Pons (tissue), 1 donor: ENCODE measurements around the gene PPP1R1C.
"Not testable (repeated sequence)": the region's sequence is repeated elsewhere in the genome, so short reads cannot be mapped to it uniquely, and the experiment has no call there.

Experiments
- DNase-seq: peaks from one replicate; pipeline ENCODE4 v3.0.0-alpha.2; 2016; ENCODE audit warnings: low spot score

The PPP1R1C gene

DNA sequence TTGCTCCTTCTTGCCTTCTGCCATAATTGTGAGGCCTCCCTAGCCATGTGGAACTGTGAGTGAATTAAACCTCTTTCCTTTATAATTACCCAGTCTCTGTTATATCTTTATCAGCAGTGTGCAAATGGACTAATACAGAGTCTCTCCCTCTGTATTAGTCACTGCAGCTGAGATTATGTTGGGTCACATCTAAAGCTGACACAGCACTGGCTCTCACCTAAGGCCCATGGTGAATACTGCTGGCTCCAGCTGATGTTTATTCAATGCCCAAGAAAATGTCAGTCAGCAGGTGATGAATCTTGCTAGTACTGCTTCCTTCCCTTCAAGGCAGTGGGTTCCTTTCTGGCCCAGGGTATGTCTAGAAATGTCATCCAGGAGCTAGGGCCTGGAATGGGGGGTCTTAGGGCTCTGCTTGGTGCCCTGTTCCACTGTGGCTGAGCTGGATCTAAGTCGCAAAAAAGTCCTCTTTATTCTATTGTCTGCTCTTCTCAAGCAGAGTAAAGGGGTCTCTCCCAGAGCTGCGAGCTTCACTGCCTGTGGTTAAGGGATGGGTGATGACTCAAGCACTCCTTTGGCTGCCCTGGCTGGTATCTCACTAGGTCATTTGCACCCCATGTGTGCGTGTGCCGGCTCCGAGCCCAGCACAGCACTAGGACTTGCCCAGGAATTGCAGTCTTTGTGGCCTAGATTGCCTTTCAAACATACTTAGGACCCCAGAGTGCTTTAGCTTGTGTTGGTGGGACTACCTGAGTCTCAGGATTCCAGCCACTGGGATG, 29.9 kb downstream of the PPP1R1C start:
- no peak for DNase-seq

DNA sequence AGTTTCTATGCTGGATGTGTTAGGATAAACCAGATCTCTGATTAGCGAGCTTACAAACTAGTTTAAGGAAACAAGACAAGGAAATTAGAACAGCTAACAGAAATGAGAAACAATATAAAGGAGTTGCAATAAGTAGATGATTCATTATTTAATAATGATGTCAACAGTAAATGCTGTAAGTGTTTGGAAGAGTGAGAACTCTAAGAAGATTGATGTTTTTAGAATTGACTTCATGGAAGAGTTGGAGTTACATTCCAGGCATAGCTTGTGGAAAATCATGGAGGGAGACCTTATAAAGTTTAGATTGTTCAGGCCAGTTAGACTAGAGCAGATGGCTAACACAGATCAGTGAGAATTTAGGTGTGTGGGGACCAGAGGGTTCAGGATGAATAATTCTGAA, 32.6 kb downstream of the PPP1R1C start:
- DNase-seq, result no peak

DNA sequence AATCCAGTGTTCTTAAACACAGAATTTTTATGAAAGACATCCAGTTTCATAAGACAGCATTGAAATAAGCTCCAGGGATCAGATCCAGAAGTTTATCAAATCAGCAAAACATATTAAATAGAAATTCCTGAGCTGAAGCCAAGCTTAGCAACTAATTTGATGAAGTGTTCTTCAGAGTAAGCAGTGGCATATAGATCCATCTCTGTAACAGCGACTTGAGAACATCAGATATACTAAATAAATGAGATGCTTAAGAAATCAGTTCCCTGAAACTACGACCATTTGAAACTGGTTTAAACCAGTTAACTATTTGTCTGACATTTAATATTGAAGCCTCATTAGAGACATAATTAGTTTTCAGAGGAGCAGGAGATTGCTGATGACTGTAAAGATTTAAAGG, 34.1 kb downstream of the PPP1R1C start:
- no peak for DNase-seq

DNA sequence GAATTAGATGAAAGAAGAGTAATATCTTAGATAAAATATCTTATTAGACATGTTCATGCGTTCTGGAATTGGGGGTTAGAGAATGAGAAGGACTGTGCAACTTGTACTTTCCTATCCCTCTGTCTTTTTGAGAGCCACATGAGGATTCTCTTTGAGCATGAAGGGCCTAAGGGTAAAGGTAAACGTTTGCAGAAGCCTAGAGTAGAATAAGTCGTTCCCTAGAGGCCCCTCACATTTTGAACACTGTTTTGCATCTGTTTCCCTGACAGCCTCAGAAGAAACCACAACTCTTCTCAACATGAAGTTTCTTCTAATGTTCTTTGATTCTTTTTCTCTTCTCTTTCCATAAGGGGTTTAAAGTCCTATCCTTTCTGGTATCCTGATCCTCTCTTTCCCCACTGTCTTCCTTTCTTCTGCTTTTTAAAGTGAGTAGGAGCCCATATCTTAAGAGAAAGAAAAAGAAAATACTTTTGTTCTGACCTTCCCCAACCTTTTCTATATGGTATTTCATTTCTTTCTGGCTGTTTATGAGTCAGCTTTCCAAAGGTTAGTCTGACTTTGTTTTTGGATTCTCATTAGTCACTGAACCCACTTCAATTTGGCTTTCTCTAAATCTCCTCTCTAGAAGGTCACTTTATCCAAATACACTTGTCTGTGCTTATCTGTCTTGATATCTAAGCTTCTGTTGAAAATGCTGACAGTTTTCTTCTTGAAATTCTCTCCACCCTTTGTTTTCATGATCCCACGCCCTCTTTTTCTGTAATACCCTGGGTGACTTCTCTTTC, 34.8 kb downstream of the PPP1R1C start:
- DNase-seq, result no peak

DNA sequence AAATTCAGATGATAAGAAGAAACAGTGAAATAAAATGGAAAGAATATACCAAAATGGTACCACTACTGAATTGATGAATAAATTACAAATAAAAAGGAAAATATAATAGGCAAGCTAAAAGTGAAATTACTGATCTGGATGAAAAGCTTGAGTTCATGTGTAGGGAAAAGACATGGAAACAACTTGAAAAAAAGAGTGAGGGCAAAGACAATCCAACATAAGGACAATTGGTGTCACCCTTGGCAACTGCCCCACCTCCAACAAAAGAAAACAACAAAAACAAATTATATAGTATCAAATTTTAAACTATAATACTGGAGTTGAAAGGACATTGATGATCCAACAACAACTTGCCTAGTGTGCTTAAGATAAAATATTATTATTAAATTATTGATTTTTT, 37.6 kb downstream of the PPP1R1C start:
- DNase-seq, result no peak

DNA sequence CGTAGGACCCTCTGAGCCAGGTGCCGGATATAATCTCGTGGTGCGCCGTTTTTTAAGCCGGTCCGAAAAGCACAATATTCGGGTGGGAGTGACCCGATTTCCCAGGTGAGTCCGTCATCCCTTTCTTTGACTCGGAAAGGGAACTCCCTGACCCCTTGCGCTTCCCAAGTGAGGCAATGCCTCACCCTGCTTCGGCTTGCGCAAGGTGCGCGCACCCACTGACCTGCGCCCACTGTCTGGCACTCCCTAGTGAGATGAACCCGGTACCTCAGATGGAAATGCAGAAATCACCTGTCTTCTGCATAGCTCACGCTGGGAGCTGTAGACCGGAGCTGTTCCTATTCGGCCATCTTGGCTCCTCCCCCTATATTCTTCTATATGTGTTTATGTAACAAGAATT, 45.2 kb downstream of the PPP1R1C start:
- DNase-seq, result not testable (repeated sequence)

DNA sequence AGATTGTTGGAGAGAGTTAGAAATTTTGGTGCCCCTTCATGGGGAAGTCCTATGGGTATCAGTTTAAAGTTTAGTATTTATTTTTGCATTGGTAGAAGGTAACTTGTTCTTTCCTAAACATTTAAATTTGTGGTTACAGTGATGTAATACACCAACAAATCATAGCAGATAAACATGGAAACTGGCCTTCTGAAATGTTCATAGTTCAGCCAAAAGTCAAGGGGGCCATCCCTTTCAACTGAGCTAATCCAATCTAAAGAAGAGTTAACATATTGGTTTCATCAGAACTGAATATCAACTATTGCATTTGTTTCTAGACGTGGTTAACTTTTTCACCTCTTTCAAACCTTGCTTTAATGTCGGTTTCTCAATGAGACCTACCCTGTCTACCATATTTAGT, 46.3 kb downstream of the PPP1R1C start:
- DNase-seq, result no peak

DNA sequence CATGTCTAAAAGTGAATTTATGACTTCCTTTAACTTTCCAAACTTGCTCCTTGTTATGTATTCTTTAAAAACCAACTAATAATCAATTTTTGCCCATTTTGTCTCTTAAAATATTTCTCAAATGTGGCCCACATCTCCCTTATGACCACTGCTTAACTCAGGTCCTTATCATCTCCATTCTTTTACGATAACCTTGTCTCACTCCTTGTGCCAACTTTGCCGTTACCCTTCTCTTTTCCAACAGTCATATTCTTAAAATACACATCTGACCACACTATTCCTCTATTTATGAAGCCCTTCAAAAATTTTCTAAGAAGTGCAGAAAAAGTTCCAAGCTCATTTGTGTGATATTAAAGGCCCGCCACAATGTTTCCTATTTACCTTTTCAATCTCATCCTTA, 47.8 kb downstream of the PPP1R1C start:
- DNase-seq, result no peak

DNA sequence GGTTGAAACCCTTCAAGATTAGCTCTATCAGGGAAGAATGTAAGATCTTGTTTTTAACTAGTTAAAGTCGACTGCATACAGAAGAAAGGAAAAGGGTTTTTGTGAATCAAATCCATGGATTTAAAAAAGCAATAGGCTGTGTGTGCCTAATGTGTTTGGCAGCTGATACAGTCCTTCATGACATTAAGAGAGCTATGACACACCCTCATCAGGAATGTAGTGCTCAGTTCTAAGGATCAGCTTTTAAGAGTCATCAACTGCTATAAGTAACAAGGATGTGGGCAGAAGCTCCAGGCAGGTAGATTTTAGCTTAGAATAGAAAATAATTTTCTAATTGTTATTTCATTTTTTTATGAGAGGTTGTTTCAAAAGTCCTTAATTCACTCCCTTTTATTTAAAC, 52.9 kb downstream of the PPP1R1C start:
- no peak for DNase-seq

DNA sequence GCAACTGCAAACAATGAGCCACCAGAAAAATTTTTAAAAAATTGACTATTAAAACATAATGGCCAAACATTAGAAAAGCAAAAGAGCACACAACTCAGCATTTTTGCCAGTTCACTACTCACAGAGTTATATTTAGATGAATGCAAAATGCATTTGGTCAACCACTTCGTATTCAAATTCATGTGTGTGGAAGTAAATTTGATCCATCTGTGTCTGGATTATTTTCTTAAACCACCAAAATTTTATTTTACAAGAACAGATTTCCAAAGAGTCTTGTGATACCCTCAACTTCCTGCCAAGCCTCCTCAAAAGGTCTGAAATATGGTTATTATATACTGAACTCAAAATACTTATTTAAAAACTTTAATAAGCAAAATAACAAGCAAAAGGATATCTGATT, 57.4 kb downstream of the PPP1R1C start:
- DNase-seq, result no peak

DNA sequence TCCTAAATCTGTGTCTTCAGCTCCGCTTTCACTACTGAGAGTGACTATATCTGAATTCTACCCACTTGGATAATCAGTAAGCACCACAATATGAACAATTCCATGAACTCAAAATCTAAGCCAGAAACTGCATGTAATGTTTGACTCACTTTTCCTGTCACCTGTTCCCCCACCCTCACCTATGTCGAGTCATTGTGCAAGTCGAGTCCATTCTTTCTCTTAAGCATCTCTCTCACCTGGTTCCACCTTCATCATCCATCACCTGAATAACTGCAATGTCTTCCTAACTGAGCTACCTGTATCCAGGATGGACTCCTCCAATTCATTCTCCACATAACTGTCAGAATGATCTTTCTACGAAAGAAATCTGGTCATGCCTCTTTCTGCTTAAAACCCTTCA, 58.2 kb downstream of the PPP1R1C start:
- DNase-seq, result no peak

DNA sequence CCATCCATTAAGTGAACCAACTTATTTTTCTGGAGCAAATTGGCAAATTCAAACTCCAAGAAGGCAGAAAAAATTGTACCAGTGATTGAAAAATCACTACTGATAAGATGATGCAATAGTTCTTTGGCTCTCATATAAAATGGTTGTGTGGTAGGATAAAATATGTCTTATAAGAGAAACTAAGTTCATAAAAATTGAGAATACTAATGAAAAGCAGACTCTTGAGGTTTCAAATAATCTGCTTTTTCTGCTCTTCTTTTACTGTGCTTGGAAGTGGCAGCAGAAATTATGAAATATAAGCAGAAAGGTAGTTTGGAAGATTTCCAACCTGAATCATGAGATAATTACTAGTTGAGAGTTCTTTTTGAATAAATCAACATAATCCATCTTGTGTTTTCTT, 61.9 kb downstream of the PPP1R1C start:
- DNase-seq, result no peak

DNA sequence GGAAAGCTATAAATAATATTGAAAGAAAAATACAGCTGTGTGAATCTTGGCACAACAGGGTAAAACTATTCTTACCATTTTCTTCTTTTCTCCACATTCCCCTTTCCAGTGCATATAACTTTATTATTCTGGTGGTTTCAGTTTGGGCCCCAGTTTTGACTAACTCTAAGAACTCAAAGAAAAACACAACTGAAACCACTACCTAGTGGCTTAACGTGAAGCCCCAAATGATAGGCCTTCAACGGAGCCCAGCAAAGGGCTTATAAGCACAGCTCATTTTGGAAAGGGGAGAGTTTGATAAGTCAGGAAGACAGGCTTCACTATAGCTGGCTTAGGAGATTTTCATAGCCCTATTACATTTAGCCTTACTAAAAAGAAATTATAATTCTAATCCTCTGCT, 62.4 kb downstream of the PPP1R1C start:
- no peak for DNase-seq

DNA sequence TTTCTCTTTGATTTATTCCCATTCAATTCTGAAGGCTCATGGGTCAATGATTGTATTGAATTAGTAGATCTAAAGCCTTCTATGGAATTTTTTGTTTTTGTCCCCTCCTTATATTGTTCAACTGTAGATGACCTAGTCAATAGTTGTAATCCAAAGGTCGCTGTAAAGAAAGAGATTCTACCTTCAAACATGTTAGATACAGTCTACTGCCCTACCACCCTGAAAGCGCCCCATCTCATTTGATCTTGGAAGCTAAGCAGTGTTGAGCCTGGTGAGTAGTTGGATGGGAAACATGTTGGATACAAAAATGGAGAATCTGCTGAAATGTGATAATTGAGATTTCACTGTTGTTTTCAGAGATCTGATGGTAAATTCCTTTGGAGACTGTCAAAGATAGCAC, 63.0 kb downstream of the PPP1R1C start:
- DNase-seq, result no peak

DNA sequence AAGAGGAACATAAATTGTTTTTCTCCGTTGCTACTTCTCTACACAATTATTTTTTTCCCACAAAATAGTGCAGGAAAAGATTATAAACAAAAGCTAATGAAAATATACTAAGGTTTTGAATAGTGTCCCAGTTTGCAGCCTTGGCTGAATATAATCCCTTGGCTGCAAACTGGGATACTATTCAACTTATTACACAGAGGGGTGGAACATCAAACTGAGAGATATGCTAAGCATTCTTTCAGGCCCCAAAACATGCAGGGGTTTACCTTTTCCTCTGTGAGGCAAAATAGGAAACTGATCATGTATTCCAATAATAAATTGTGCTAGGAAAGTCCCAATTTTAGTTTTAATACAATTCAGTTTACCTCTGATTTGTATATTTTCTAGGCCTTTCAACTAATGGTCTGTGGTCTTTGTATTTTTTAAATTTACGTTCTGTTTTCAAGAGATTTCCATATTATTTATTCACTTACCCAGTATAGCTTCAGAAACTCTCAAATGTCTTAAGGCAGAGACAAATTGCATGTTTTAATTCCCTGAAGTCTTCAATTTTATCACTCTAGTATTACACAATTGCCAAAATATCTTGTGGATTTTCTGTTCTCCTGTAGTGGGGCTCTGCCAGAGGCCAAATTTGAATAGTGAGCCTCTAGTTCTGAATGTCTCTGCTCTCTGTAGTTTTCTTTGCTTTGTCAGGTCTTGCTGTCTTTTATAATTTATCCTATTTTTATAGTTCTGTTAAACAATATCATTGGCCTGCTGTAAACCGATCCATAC, 63.9 kb downstream of the PPP1R1C start:
- DNase-seq, result no peak

DNA sequence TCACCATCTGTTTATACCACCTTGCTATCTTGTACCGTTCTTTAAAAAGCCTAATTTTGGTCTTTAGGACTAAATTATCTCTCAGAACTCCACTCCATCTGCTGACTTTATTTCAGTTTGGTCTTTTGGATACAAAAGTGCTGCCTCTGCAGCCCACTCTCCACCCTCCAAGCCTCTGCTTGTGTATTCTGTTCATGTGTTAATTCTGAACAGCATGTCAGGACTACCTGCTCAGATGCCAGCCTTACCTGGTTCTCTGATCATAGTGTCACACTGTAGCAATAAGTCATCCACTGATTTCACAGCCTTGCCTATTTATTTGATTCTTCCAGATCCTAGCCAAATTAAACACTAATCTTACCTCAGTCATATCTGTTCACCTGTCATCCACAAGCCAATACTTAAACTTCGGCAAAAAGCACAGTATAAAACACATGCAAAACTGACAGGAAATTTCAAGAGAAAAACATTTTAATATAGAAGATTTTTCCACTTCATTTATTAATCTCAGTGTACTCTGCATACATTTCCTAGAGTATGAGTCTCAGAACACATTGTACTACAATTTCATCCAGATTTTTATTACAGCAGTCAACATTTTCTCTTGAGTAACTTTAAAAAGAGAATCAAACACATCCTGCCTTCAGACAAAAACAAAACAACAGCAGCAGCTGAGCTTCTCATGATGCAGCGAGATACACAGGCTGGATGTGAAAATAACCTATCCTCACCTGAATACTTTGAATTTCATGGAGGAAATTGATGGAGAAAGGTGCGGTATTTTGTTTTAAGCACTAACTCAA, 64.9 kb downstream of the PPP1R1C start:
- DNase-seq, result no peak

DNA sequence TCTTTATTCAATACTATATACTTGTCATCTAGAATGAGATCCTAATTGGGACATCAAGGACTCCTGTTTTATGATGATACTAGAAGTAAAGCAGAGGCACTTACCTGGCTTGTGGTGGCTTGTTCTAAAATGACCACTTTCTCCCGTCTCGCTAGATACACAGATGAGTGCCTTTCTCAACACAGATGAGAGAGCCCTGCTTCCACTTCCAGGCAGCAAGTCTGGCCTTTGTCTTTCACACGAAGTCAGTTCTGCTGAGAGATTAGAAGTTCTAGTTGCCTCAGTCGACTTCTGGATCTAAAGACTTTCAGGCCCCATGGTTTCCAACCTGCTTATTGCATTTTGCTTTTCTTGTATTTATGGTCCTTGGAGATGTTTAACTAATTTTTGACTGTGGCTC, 70.3 kb downstream of the PPP1R1C start:
- DNase-seq, result no peak

DNA sequence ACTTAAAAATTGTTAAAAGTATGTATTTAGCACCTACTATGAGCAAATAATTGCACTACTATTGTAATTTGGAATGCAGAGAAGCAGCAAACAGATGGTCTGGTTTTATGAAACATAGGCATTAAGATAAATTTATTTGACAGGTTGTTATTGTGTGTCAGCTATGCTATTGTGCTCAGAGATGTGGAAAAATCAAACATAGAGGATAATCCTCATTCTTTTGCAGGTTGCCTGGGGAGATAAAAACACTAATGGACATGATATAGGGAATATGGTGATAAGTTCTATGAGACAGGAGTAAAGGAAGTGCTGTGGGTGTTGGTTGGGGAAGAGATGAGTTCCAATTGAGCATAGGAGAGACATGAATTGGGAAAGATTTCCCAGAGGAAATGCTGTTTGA, 71.3 kb downstream of the PPP1R1C start:
- no peak for DNase-seq

DNA sequence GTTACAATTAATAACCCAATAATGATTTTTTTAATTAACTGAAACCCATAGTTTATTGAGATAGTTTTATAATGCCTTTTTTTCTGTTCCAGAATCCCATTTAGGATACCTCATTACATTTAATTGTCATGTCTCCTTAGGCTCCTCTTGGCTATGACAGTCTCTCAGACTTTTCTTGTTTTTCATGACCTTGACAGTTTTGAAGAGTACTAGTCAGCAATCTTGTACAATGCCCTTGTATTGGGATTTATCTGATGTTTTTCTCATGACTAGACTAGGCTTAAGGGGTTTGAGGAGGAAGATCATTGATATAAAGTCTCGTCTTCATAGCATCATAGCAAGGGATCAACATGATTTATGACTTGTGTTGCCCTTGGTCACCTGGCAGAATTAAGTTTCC, 72.4 kb downstream of the PPP1R1C start:
- DNase-seq, result no peak

DNA sequence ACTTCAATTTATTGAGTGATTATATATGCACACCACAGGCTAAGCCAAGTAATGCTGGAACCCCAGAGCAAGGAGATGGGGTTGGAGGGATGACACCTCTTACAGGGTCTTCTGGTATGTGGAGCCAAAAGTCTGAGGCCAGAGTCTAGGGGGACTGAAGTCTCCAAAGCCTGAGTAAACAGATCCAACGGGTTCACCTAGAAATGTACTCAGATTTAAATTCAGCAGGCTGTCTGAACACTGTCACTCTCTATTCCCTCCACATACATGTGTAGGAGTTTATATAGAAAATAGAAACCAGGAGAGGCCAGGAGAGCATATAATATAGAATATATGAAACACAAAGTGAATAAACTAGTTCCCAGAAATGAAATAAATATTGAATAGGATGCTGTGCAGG, 76.1 kb downstream of the PPP1R1C start:
- no peak for DNase-seq

DNA sequence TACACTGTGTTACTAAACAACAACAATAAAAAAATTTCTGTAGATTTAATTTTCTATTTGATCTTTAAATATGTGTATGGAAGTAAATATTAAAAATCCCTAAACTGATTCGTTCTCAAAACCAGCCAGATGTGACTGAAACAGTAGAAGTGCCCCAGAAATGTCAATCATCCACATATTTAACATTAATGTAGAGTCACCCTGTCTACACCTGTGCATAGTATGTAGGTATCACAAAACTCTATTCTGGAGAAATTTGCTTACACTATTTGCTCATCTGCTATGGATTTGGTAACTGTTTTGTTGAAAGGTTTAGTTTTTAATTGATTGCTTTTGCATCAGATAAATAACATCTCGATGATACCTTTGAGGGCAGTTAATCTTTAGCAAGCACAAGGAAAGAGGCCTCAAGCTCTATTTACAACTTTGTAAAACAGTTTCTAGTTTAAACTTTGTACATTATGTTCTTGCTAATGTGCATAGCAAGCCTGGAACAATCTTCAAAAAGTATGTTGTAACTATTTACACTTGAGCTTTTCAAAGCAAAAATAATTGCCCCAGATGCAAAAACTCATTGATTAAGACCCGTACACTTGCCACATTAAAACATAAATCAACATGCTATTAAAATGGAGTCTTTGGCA, 76.8 kb downstream of the PPP1R1C start:
- DNase-seq, result no peak
